ENCODE data around the gene CYP1A2.

GRCh38 chr15:74735305-74735704 lies 13.3 kb upstream of the CYP1A2 start:
- TF ChIP-seq CTCF (IDR thresholded peaks at IDR 0.05) (no peak), EZH2 (IDR thresholded peaks at IDR 0.05; ENCODE audit: borderline replicate concordance, insufficient read depth, low read depth, low read length, poor library complexity, severe bottlenecking) (no peak)
